ENCODE data around the gene CFAP44.

GRCh38 chr3:113468539-113468938, 27.2 kb upstream of the CFAP44 start:
- TF ChIP-seq, protein P1, sequence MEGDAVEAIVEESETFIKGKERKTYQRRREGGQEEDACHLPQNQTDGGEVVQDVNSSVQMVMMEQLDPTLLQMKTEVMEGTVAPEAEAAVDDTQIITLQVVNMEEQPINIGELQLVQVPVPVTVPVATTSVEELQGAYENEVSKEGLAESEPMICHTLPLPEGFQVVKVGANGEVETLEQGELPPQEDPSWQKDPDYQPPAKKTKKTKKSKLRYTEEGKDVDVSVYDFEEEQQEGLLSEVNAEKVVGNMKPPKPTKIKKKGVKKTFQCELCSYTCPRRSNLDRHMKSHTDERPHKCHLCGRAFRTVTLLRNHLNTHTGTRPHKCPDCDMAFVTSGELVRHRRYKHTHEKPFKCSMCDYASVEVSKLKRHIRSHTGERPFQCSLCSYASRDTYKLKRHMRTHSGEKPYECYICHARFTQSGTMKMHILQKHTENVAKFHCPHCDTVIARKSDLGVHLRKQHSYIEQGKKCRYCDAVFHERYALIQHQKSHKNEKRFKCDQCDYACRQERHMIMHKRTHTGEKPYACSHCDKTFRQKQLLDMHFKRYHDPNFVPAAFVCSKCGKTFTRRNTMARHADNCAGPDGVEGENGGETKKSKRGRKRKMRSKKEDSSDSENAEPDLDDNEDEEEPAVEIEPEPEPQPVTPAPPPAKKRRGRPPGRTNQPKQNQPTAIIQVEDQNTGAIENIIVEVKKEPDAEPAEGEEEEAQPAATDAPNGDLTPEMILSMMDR (IDR thresholded peaks at IDR 0.05), result no peak
- TF ChIP-seq POLR2AphosphoS5 (IDR thresholded peaks at IDR 0.05; ENCODE audit: insufficient read depth in 1 of 2, low read depth in 1 of 2) (no peak), POLR2A (IDR thresholded peaks at IDR 0.05) (no peak)

All from vagina (tissue), 2 donors.